NCI-H69 (cell line): ENCODE results near the gene RBP3.

ENCODE experiments used
- DNase-seq: peaks from one replicate; lab custom pipeline; 2025; lab: John Stamatoyannopoulos, UW

Gene RBP3

GRCh38 chr10:47336387-47337134, 11.6 kb upstream of the RBP3 start:
- DNase-seq, result no peak

GRCh38 chr10:47337310-47337709, 10.9 kb upstream of the RBP3 start:
- DNase-seq, result no peak

- no peak for DNase-seq
Observed at GRCh38 chr10:47339186-47339735, 8.9 kb upstream of the RBP3 start.

GRCh38 chr10:47339759-47340607, 8.2 kb upstream of the RBP3 start:
- no peak for DNase-seq

- DNase-seq, result peak; percentile 9
Observed at GRCh38 chr10:47340608-47341170, 7.5 kb upstream of the RBP3 start.

- DNase-seq, result no peak
Observed at GRCh38 chr10:47344996-47345870, 2.9 kb upstream of the RBP3 start.

- DNase-seq, result peak; percentile 77
Observed at GRCh38 chr10:47346581-47347302, 1.4 kb upstream of the RBP3 start.

GRCh38 chr10:47347303-47347675, 874 bp upstream of the RBP3 start:
- DNase-seq, result no peak

- DNase-seq, result no peak
Observed at GRCh38 chr10:47348661-47349470, 703 bp downstream of the RBP3 start.

- DNase-seq, result no peak
Observed at GRCh38 chr10:47349516-47349915, 1.4 kb downstream of the RBP3 start.

- DNase-seq, result no peak
Observed at GRCh38 chr10:47349941-47350371, 1.8 kb downstream of the RBP3 start.

- no peak for DNase-seq
Observed at GRCh38 chr10:47350671-47351640, 2.8 kb downstream of the RBP3 start.

GRCh38 chr10:47351899-47352815, 4.0 kb downstream of the RBP3 start:
- DNase-seq, result no peak

GRCh38 chr10:47353351-47353750, 5.2 kb downstream of the RBP3 start:
- no peak for DNase-seq

GRCh38 chr10:47354165-47354564, 6.0 kb downstream of the RBP3 start:
- DNase-seq, result no peak

GRCh38 chr10:47354900-47355299, 6.7 kb downstream of the RBP3 start:
- DNase-seq, result no peak

GRCh38 chr10:47356708-47357107, 8.5 kb downstream of the RBP3 start:
- DNase-seq, result no peak

GRCh38 chr10:47357131-47357582, 9.0 kb downstream of the RBP3 start:
- DNase-seq, result no peak
